Measurements from ENCODE around the gene TBC1D5.
"Not testable (repeated sequence)": the region's sequence is repeated elsewhere in the genome, so short reads cannot be mapped to it uniquely, and the experiment has no call there.

Gene TBC1D5

DNA sequence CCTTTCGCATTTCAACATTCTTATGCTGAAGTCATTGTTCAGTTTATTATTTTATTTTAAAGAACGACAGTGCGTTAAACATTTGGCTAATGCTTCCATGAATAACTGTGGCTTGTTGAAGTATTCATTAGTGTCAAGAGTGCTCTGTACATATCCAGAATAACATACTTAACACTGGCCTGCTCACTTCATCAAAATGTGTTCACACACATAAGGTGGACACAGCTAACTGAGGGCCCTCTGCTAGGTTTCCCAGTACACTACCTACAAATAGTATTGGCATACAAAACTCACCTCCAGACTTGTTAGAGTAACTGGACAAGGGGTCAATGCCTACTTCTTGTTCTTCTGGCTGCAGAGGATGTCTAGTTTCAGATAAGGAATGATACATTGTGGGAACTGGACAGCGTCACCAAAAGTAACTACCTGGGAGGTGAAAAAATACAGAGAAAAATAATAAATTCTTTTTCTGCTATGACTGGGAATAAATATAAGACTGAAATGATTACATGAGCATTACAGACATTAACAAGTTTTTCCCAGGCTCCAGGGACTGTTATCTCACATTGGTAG is 234.2 kb downstream of the TBC1D5 start:
- TF ChIP-seq FOXP2 (optimal IDR thresholded peaks at IDR 0.05; ENCODE audit: control extremely low read depth, extremely low read length, insufficient read depth), result no peak
- no peak overlapping the region for H3K9ac ChIP-seq (ENCODE audit: insufficient read length)

DNA sequence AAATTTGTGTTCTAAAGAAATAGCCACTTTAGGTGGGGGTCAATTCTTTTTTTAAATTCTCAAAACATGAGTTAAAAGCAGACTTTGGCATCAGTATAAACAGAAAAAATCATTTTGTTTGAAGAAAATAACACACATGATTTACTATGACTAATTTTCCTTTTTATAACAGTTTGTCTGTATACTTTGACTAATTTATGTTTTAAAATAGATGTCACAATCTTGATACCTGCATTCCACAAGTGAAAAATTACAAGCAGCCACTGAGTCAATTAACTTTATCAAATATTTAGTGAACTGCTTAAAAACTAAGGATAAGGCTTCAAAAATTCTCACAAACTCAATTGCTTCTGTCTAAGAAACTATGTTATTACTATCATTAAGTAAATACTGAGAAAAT is 235.0 kb downstream of the TBC1D5 start:
- DNase-seq (ENCODE audit: low read depth, low spot score), result no peak
- Histone ChIP-seq H3K9me3 (ENCODE audit: low read depth, low read length) (no peaks in the 10 kb centered on the region), H3K27ac (no peak overlapping the region), H3K4me3 (no peak overlapping the region), H3K9ac (ENCODE audit: insufficient read length) (no peak overlapping the region), H3K36me3 (ENCODE audit: insufficient read depth, low read length) (no peaks in the 10 kb centered on the region)
- TF ChIP-seq POLR2AphosphoS5 (IDR thresholded peaks at IDR 0.05; ENCODE audit: borderline replicate concordance, low read depth, low read length), result no peak
- no peak for TF ChIP-seq FOXP2 (optimal IDR thresholded peaks at IDR 0.05; ENCODE audit: control extremely low read depth, extremely low read length, insufficient read depth)
- no peak for TF ChIP-seq EZH2 (IDR thresholded peaks at IDR 0.05)

More for the DNA sequence above, 234.2 kb downstream of the TBC1D5 start:
- Histone ChIP-seq H3K9me3 (ENCODE audit: low read depth, low read length) (no peaks in the 10 kb centered on the region), H3K36me3 (ENCODE audit: insufficient read depth, low read length) (no peaks in the 10 kb centered on the region), H3K4me3 (no peak overlapping the region), H3K27ac (no peak overlapping the region)
- DNase-seq (ENCODE audit: low read depth, low spot score), result no peak

DNA sequence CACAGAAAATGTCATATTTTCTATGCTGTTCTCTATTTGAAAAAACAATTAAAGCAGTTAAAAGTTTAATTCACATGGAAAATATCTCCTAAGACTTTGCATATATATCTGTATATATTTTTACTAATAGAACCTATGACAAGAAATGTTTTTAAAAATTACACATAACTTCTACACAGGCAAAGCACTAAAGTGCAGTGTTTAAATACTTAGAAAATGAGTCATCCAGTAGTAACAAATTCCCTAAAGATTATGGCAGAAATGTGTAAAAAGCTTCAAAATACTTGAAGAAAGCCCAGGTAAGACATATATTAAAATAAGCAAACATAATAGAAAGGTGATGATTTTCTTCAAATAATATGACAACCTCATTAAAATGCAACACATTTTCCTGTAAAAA is 236.6 kb downstream of the TBC1D5 start:
- TF ChIP-seq FOXP2 (optimal IDR thresholded peaks at IDR 0.05; ENCODE audit: control extremely low read depth, extremely low read length, insufficient read depth), result no peak
- no peak for TF ChIP-seq EZH2 (IDR thresholded peaks at IDR 0.05)
- no peak for TF ChIP-seq POLR2AphosphoS5 (IDR thresholded peaks at IDR 0.05; ENCODE audit: borderline replicate concordance, low read depth, low read length)
- Histone ChIP-seq H3K36me3 (ENCODE audit: insufficient read depth, low read length) (no peaks in the 10 kb centered on the region), H3K4me3 (no peak overlapping the region), H3K27ac (no peak overlapping the region), H3K9me3 (ENCODE audit: low read depth, low read length) (no peaks in the 10 kb centered on the region), H3K9ac (ENCODE audit: insufficient read length) (no peak overlapping the region)
- DNase-seq (ENCODE audit: low read depth, low spot score), result no peak

DNA sequence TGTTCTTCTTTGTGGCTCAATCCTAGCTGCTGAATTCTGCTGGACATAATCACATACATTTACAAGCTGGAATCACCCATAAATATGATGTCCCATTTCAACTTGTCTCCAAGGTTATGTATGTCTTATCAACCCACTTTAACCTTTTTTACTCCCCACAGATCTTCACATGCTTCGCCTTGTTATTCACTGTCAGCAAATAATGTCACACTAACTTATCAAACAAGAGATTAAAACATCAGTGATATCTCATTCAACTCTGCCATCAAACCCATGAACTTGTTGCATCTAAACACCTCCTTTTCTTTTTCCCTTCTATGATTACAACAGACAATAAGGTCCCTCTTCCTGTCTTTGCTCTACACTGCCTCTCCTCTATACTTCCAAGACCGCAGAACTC is 240.7 kb downstream of the TBC1D5 start:
- no peak overlapping the region for H3K4me3 ChIP-seq
- H3K9me3 ChIP-seq (ENCODE audit: low read depth, low read length), result no peaks in the 10 kb centered on the region
- no peak for DNase-seq (ENCODE audit: low read depth, low spot score)
- TF ChIP-seq FOXP2 (optimal IDR thresholded peaks at IDR 0.05; ENCODE audit: control extremely low read depth, extremely low read length, insufficient read depth) (no peak), POLR2AphosphoS5 (IDR thresholded peaks at IDR 0.05; ENCODE audit: borderline replicate concordance, low read depth, low read length) (no peak), EZH2 (IDR thresholded peaks at IDR 0.05) (no peak)
- no peak overlapping the region for H3K9ac ChIP-seq (ENCODE audit: insufficient read length)
- H3K27ac ChIP-seq, result no peak overlapping the region
- no peaks in the 10 kb centered on the region for H3K36me3 ChIP-seq (ENCODE audit: insufficient read depth, low read length)

DNA sequence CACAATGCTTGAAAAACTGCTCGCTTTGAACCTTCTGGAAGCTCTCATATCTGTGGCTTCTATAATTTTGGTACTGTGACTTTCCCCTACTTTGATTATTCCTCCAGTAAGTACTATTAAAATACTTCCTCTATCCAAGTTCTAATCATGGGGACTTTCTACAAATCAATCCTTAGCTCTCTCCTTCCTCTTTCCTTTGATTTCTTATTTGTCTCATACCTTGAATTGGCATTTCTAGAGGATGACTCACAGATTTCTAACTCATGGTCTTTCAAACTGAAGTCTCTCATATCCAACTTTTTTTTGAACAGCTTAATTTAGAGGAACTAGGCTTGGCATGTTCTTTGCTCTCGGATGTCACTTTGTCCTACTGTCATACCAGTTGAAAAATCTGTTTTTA is 241.8 kb downstream of the TBC1D5 start:
- no peak overlapping the region for H3K4me3 ChIP-seq

DNA sequence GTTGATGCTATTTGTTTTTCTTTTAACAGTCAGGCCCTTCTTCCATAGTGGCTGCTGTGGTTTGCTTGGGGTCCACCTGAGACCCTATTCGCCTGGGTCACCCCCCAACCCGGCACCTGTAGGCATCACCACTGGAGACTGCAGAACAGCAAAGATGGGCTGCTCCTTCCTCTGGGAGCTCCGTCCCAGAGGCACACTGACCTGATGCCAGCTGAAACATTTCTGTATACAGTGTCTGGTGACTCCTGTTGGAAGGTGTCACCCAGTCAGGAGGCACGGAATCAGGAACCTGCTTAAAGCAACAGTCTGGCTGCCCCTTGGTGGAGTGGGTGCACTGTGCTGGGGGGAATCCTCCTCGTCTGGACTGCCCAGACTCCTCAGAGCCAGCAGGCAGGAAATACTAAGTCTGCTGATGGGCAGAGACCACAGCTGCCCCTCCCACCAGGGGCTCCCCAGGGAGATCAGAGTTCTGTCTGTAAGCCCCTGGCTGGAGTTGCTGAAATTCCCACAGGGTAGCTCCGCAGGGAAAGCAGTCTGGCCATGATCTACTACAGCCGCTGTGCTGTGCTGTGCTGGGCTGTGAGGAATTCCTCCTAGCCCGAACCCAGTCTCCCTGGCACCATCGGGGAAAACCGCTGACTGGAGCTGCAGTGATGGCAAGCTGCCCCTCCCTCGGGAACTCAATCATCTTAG is 248.2 kb downstream of the TBC1D5 start:
- Histone ChIP-seq H3K9ac (ENCODE audit: insufficient read length) (no peak overlapping the region), H3K4me3 (no peak overlapping the region), H3K27ac (no peak overlapping the region), H3K9me3 (ENCODE audit: low read depth, low read length) (no peaks in the 10 kb centered on the region), H3K36me3 (ENCODE audit: insufficient read depth, low read length) (no peaks in the 10 kb centered on the region)
- TF ChIP-seq POLR2AphosphoS5 (IDR thresholded peaks at IDR 0.05; ENCODE audit: borderline replicate concordance, low read depth, low read length), result no peak
- TF ChIP-seq FOXP2 (optimal IDR thresholded peaks at IDR 0.05; ENCODE audit: control extremely low read depth, extremely low read length, insufficient read depth), result no peak
- TF ChIP-seq EZH2 (IDR thresholded peaks at IDR 0.05), result no peak
- DNase-seq (ENCODE audit: low read depth, low spot score), result no peak

More for the DNA sequence above, 241.8 kb downstream of the TBC1D5 start:
- DNase-seq (ENCODE audit: low read depth, low spot score), result no peak
- Histone ChIP-seq H3K9ac (ENCODE audit: insufficient read length) (no peak overlapping the region), H3K36me3 (ENCODE audit: insufficient read depth, low read length) (no peaks in the 10 kb centered on the region), H3K27ac (no peak overlapping the region), H3K9me3 (ENCODE audit: low read depth, low read length) (no peaks in the 10 kb centered on the region)
- TF ChIP-seq POLR2AphosphoS5 (IDR thresholded peaks at IDR 0.05; ENCODE audit: borderline replicate concordance, low read depth, low read length) (no peak), EZH2 (IDR thresholded peaks at IDR 0.05) (no peak), FOXP2 (optimal IDR thresholded peaks at IDR 0.05; ENCODE audit: control extremely low read depth, extremely low read length, insufficient read depth) (no peak)

DNA sequence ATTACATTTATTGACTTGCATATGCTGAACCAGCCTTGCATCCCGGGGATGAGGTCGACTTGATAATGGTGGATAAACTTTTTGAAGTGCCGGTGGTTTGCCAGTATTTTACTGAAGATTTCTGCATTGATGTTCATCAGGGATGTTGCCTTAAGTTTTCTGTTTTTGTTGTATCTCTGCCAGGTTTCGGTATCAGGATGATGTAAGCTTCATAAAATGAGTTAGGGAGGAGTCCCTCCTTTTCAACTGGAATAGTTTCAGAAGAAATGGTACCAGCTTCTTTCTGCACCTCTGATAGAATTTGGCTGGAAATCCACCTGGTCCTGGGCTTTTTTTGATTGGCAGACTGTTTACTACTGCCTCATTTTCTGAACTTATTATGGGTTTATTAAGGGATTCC is 250.8 kb downstream of the TBC1D5 start:
- no peak for TF ChIP-seq EZH2 (IDR thresholded peaks at IDR 0.05)
- no peak for TF ChIP-seq FOXP2 (optimal IDR thresholded peaks at IDR 0.05; ENCODE audit: control extremely low read depth, extremely low read length, insufficient read depth)
- TF ChIP-seq POLR2AphosphoS5 (IDR thresholded peaks at IDR 0.05; ENCODE audit: borderline replicate concordance, low read depth, low read length), result no peak

DNA sequence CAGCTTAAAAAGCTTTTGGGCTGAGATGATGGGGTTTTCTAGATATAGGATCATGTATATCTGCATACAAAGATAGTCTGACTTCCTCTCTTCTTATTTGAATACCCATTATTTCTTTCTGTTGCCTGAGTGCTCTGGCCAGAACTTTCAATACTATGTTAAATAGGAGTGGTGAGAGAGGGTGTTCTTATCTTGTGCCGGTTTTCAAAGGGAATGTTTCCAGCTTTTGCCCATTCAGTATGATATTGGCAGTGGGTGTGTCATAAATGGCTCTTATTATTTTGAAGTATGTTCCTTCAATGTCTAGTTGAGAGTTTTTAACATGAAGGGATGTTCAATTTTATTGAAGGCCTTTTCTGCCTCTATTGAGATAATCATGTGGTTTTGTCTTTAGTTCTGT is 251.2 kb downstream of the TBC1D5 start:
- H3K36me3 ChIP-seq (ENCODE audit: insufficient read depth, low read length); H3K4me3 ChIP-seq; H3K27ac ChIP-seq; H3K9me3 ChIP-seq (ENCODE audit: low read depth, low read length); DNase-seq (ENCODE audit: low read depth, low spot score); H3K9ac ChIP-seq (ENCODE audit: insufficient read length): not testable (repeated sequence)

More for the DNA sequence above, 250.8 kb downstream of the TBC1D5 start:
- Histone ChIP-seq H3K36me3 (ENCODE audit: insufficient read depth, low read length) (no peaks in the 10 kb centered on the region), H3K4me3 (no peak overlapping the region), H3K9ac (ENCODE audit: insufficient read length) (no peak overlapping the region), H3K9me3 (ENCODE audit: low read depth, low read length) (no peaks in the 10 kb centered on the region), H3K27ac (no peak overlapping the region)
- no peak for DNase-seq (ENCODE audit: low read depth, low spot score)

DNA sequence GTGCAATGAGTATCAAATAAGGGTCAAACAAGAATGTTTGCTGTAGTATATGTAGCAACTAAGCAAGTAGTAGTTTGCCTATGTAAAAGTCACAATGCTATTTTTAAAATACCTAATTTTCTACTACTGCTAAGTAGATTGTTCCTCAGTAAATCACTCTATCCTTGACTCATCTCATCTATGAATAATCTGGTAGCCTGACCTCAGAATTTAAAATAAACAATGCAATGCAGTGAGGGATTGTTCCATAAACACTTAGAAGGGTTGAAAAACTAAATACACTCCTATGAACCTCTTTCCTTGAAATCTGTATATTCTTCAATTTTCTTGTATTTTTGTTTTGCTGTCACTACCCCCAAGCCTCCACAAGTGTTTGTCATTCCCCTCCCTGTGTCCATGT is 253.3 kb downstream of the TBC1D5 start:
- DNase-seq (ENCODE audit: low read depth, low spot score), result no peak
- TF ChIP-seq FOXP2 (optimal IDR thresholded peaks at IDR 0.05; ENCODE audit: control extremely low read depth, extremely low read length, insufficient read depth), result no peak
- Histone ChIP-seq H3K4me3 (no peak overlapping the region), H3K9me3 (ENCODE audit: low read depth, low read length) (no peaks in the 10 kb centered on the region), H3K36me3 (ENCODE audit: insufficient read depth, low read length) (no peaks in the 10 kb centered on the region), H3K9ac (ENCODE audit: insufficient read length) (no peak overlapping the region), H3K27ac (no peak overlapping the region)
